GM21381 (cell line): ENCODE measurements around the gene TMEM181.
"Not testable (repeated sequence)": the region's sequence is repeated elsewhere in the genome, so short reads cannot be mapped to it uniquely, and the experiment has no call there.

Source experiments
- ATAC-seq: cut with Tn5 transposase; IDR thresholded peaks from one replicate; pipeline ENCODE4 v1.9.1; 2021; ENCODE audit warnings: mild to moderate bottlenecking, moderate library complexity; ENCODE audit not compliant: unreplicated experiment

Gene TMEM181, protein sequence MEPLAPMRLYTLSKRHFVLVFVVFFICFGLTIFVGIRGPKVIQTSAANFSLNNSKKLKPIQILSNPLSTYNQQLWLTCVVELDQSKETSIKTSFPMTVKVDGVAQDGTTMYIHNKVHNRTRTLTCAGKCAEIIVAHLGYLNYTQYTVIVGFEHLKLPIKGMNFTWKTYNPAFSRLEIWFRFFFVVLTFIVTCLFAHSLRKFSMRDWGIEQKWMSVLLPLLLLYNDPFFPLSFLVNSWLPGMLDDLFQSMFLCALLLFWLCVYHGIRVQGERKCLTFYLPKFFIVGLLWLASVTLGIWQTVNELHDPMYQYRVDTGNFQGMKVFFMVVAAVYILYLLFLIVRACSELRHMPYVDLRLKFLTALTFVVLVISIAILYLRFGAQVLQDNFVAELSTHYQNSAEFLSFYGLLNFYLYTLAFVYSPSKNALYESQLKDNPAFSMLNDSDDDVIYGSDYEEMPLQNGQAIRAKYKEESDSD

DNA sequence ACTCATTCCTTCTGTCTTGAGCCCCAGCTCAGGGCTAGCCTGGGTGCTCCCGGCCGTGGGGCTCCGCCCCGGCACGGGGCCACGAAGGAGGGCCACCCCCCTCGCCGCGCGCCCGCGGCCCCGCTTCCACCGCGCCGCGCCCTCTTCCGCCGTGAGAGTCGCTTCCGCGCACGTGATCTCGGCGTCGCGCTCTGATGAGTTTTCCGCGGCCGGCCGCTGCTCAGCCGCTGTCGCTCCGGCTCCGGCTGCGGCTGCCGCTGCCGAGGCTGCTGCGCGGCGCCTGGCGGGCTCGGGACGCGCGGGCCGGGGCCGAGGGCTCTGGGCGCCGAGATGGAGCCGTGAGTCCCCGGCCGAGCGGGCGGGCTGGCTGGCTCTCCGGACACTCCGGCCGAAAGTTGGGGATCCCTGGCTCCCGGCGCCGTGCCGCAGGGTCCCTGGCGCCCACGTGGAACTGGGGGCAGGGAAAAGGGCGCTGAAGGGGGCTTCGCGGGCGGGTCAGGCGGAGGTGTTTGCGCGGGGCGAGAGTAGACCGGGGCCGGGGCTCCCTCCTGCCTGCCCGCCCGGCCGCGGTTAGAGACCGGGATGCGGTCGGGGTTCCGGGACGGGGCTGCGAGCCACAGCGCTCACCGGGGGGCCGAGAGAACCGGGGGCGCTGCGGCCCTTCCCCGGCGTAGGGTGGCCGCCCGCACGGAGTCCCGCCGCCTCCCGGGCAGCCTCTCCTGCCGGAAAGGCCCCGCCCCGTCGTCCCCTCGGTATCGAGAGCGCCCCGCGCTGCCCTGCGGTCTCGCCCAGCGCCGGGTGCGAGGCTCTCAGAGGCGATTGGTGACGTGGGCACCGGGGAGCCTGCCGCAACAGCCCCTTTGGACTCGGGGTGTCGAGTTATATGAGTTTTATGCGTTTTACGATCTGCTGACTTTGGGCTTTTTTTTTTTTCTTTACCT lies at the start of gene TMEM181:
Gene TMEM181, plus strand, starts transcription at position 197 of the 941 bp plus-strand sequence. Its CDS starts 134 bp downstream, at position 331.
- ATAC-seq: peak; percentile 82

DNA sequence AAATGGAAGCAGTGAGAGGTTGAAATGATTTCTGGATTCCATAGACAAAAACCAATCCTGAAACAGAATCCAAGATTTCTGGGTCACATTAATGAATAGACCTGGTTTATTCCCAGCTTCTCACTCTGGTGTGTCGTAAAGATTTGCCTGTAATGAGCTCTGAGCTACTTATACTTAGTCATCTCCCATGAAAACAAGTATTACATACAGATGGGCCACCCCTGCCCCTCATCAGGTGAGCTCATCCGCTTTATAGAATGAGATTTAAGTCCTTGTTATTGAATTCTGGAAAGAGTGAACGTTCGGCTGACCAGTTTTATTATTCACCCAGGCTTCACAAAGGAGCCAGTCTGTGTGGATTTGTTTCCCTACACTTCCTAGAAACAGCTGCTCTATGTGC lies 47.1 kb upstream of the TMEM181 start:
- no peak for ATAC-seq

DNA sequence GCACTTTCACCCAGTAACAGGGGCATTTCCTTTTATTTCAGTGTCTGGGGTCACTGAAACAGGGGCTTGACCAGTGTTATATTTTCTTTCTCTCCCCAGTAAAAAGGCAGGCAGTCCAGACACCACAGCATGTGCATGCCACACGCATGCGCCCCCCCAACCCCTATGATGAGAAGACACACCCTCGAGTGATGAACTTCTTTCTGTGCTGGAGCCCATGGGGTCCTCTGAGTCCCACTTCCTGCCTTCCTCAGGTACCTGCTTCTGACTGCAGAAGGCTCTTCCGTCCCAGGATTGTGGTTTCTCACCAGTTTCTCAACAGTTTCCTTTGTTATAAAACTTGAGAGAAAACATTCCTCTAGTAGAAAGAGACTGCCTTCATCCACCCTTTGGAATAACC lies 45.7 kb upstream of the TMEM181 start:
- ATAC-seq: no peak

DNA sequence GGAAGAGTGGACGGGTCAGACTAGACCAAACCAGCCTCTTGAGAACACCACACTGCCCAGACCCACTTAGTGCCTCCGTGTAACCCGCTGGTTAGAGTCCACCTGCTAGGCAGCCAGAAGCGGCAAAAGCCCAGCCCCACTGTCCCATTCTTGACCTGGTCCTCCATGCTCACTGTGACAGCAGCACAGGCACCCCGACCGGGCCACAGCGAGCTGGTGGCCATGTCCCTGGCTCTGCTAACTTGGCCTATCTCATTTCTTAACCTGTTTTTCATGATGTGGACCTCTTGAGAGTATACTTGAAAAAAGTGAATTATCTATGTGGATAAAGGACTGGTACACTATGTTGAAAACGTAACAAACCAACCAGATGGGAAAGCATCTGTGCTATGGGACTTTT lies 44.9 kb upstream of the TMEM181 start:
- ATAC-seq: no peak

DNA sequence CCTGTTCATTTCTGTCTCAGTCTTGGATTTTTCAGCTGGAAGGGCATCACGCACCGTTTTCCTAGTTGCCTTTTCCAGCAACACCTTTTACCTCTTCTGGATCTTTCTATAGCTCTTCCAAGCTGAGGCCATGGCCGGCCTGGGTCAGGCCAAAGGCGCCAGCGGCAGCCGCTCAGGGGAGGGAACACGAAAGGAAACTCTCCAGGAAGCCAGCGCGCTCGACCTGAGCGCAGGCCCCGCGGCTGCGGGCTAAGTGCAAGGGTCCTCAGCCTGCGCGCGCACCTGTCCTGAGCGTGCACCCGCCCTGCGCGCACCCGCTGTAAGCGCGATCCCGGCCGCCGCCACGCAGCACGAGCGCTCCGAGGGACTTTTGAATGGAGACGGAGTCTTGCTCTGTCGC lies 43.8 kb upstream of the TMEM181 start:
- ATAC-seq: no peak

DNA sequence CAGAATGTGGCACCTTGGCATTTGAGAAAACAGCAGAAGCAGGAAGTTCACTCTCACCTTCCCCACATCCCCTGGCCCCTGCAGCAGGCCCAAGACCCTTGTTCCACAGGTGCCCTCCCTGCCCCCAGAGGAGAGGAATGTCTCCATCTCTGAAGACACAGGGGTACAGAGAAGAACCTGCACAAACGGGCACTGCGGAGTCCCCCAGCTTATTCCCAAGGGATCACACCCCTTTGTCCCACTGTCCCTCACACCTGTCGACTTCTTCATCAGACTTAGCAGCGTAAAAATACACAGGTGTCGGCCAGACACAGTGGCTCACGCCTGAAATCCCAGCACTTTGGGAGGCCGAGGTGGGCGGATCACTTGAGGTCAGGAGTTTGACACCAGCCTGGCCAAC lies 42.9 kb upstream of the TMEM181 start:
- ATAC-seq: no peak

DNA sequence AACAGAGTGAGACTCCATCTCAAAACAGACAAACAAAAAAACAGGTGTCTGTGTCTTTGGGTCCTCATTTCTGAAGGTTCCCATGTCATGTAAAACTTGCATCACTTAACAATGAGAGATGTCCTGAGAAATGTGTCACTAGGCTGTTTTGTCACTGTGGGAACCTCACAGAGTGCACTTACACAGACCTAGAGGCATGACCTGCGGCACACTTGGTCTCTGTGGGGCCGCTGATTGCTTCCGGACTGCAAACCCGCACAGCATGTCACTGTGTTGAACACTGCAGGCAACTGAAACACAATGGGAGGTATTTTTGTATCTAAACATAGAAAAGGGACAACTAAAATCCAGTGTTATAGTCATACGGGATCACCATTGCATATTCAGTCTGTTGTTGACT lies 42.3 kb upstream of the TMEM181 start:
- peak; percentile 39 for ATAC-seq

DNA sequence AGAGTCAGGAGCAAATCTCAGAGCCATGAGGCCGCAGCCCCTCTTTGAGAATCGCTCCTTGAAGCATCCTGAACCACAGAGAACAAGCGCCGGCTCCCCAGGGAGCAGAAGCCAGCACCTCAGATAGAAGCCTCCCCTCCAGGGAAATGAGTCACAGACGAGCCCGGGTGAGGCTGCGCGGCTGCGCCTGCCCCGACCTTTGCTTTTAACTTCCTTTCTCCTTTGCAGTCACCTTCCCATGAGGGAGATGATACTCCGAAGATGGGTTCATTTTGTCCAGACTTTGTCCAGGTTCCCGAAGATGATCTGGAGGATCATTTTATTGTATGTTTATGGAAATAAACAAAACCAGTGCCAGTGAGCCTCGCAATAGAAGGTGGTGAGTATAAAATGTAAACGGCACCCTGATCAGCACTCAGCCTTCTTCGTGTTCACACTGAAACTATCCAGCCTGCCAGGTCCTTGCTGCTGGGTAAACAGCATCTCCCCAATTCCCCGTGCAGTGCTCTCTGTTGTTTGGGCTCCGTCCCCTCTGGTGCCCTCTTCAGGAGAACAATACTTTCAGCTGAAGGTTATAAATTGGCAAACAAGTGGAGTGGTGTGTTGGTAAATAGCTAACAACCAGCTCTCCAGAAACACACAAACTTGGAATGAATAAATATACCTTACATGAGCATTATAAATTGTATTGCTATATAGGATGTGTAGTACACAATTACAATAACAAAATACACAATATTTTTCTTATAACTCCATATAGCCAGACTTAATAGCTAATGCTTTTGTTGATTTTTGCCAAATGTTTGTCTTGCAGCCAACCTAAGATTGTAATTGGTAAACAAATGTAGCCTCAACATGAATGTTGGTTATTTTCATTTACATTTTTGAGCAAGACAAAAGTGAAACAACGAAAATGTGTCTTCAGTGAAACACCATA lies 41.4 kb upstream of the TMEM181 start:
- ATAC-seq: peak; percentile 69

DNA sequence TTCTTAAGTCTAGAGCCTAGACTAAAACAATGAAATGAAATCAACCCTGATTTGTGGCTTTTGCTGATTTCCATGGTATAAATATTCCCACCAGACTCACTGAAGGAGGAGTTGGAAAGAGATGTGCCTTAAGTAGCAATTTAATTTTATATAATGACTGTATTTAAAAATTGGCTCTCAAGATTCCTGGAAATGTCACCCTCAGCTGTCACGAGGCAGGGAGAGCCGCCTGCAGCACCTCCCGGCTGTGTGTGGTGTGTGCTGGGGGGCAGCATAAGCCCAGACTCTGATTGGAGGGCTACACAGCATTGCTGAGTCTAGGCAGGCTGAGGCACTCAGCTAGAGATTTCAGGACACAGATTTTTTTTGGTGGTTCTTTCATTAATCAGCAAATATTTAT lies 40.6 kb upstream of the TMEM181 start:
- no peak for ATAC-seq

DNA sequence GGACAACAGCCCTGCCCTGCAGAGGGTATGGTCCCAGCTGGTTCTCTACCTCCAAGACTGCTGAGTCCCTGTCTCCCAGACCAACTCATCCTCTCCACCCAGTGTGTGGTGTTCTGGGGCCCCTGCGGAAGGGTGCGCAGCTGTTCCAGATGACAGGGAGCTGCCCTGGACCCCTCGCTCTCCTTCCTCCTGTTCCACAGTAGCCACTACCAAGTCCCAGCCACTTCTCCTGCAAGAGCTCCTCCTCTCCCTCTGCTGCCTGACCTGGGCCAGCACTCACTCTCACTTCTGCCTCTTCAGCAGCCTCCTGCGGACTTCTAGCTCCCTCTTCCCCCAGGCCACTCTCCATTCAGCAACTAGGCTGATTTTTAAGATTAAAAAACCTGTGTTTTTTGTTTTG lies 40.1 kb upstream of the TMEM181 start:
- no peak for ATAC-seq

DNA sequence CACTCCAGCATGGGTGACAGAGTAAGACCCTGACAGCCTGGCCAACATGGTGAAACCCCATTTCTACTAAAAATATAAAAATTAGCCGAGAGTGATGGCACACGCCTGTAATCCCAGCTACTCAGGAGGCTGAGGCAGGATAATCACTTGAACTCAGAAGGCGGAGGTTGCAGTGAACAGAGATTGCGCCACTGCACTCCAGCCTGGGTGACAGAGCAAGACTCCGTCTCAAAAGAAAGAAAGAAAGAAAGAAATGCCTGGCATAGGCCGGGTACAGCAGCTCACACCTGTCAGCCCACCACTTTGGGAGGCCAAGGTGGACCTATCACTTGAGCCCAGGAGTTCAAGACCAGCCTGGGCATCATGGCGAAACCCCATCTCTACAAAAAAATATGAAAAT lies 38.9 kb upstream of the TMEM181 start:
- not testable (repeated sequence) for ATAC-seq

DNA sequence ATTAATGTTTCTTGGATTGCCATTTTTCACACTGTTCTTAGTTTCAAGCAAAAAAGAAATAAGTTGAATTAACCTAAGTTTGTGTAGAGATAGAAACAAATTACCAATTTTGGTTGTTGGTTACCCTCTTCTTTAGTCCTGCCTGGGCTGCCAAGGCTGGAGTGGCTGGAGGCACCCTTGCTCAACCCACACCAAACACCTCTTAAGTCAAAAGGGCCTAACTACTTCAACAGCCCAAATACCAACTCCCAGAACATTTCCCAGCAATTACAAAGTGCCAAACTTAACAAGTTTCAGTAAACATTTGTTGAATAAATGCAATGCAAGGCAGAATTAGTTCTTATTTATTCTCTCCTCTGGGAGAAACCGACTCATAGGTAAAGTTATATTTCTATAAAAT lies 38.1 kb upstream of the TMEM181 start:
- no peak for ATAC-seq

DNA sequence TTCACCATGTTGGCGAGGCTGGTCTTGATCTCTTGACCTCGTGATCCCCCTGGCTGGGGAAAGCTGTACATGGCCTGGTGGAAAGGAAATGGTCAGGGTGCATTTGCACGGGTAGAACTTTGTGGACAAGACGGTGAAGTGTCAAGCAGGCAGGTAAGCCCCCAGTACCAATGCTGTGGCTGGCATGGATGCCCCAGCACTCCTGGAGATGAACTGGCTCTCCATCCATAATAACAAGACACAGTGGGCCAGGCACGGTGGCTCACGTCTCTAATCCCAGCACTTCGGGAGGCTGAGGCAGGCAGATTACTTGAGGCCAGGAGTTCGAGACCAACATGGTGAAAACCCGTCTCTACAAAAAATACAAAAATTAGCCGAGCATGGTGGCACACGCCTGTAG lies 37.3 kb upstream of the TMEM181 start:
- no peak for ATAC-seq

DNA sequence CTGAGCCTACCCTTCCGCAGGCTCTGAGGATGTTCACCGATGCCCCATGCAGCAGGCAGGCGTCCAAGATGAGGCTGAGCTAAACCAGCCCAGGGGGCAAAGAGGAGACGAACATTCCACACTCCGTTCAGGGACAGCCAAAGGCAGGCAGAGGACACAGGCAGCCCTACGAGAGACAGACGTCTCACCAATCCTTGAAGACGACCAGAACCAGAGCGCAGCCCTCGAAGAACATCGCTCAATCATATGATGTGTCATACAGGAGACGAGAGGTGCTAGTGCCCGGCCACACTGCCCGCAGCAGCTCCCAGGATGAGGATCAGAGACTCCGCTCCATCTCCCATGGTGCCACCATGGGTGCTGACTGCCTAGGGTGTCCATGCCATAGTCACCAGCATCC lies 35.6 kb upstream of the TMEM181 start:
- no peak for ATAC-seq

DNA sequence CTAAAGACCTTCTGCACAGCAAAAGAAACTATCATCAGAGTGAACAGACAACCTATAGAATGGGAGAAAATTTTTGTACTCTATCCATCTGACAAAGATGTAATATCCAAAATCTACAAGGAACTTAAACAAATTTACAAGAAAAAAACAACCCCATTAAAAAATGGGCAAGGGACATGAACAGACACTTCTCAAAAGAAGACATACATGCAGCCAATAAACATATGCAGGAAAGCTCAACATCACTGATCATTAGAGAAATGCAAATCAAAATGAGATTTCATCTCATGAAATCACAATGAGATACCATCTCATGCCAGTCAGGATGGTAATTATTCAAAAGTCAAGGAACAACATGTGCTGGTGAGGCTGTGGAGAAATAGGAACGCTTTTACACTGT lies 32.0 kb upstream of the TMEM181 start:
- ATAC-seq: not testable (repeated sequence)

DNA sequence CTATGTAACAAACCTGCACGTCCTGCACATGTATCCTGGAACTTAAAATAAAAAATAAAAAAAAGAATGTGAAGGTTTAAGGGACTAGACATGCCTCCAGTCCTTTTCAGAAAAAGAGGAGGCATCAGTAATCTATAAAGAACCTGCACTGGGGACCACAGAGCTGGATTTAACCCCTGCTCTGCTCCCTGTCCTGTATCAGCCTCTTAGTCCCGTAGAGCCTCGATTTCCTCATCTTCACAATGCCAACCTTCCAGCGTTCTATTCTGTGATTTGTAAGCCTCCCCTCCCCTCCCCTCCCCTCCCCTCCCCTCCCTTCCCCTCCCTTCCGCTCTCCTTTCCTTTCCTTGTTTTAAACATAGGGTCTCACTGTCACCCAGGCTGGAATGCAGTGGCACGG lies 31.1 kb upstream of the TMEM181 start:
- ATAC-seq: no peak

DNA sequence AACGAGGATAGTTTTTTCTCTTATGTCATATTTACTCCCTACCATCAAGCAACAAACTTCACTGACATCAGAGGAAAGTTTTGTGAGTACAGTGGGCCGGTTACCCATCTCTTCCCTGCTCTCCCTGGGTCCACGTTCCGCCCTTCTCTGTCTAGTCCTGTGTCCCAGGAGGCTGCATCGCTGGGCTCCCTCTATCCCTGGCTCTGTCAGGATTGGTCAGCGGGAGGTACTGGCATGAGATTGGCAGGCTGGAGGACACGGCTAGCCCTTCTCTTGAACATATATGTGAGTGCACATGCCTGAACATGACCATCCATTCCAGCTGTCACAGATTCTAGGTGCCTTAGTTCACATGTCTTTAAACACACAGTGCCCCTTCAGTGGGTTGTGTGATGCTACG lies 30.3 kb upstream of the TMEM181 start:
- ATAC-seq: no peak

DNA sequence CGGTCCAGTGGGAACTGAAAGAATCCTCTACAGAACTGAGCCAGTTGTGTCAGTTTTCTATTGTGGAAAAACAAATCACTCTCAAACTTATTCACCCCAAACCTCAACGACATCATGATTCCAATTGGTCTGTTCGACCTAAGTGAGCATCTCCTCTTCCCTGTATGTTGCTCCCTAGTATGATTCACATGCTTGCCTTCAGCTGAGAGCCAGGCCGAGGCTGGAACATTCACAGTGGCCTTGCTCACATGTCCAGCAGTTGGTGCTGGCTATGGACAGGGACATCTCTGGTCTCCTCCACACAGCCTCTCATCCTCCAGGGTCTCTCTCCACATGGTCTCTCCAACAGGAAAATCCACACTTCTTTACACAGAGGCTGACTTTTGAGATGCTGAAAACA lies 28.3 kb upstream of the TMEM181 start:
- ATAC-seq: no peak

DNA sequence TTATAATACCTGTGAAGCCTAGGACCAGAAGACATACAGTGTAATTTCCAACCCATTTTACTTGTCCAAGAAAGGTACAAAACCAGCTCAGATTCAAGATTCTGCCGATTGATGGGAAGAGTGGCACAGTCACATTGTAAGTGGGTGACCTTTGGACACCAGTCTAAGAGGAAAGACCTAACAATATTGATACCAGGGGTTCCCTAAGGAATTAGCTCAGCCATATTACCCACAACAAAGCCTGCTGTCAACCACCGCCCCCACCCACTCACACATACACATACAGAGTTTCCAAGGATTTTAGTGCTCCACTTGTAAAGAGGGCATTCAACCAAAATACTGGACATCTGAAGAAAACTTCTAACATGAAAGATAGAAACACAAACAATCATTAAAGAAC lies 27.9 kb upstream of the TMEM181 start:
- ATAC-seq: no peak

DNA sequence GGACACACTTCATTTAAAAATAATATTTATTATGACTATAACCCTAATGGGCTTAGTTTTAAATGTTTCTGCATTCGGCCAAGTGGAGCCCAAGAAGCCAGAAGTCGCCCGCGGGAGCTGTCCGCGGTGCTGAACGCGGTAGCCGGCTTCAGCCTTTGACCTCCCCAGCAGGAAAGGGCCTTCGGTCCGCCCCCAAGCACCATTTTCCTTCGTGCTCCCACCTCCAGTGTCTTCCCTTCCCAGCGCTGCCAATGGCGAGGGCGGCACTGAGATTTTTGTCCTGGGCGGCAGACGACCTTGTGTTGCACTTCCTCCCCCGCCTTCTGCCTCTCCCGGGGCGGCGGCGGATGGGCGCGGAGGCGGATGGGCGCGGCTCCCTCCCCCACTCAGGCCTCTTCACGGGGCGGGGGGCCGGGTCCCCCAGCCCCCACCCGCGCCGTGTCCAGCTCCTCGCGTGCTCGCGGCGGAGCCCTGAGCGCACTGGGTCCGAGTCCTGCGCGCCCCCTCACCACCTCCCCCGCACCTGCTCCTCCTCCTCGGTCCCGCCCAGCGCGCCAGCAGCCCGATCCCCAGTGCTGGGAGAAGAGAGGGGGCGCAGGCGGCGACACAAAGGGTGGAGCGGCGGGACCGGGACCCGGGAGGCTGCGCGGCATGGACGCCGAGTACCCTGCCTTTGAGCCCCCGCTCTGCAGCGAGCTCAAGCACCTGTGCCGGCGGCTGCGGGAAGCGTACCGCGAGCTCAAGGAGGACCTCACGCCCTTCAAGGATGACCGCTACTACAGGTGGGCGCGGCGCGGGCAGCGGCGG lies 23.6 kb upstream of the TMEM181 start:
- ATAC-seq: no peak
